Skin epidermis (tissue), 12 donors: ENCODE measurements around the gene CD79A.
A peak's percentile ranks its signal among the peaks of the same experiment; 100 is the strongest.

Experiments
- H3K27ac ChIP-seq, 21 experiments: fragments of 200-600 bp; sonication (generic) in 11 of 21; one replicate each; pipeline ENCODE4 v1.5.0; 2020; ENCODE audit warnings: mild to moderate bottlenecking in 3 of 21, inconsistent platforms in 2 of 21, moderate library complexity in 2 of 21
- H3K4me3 ChIP-seq, 7 experiments: fragments of 200-600 bp; sonication (generic) in 2 of 7; one replicate each; pipeline ENCODE4 v1.5.0; 2020; ENCODE audit warnings: inconsistent platforms in 2 of 7, mild to moderate bottlenecking in 2 of 7, moderate library complexity in 1 of 7

CD79A gene

DNA sequence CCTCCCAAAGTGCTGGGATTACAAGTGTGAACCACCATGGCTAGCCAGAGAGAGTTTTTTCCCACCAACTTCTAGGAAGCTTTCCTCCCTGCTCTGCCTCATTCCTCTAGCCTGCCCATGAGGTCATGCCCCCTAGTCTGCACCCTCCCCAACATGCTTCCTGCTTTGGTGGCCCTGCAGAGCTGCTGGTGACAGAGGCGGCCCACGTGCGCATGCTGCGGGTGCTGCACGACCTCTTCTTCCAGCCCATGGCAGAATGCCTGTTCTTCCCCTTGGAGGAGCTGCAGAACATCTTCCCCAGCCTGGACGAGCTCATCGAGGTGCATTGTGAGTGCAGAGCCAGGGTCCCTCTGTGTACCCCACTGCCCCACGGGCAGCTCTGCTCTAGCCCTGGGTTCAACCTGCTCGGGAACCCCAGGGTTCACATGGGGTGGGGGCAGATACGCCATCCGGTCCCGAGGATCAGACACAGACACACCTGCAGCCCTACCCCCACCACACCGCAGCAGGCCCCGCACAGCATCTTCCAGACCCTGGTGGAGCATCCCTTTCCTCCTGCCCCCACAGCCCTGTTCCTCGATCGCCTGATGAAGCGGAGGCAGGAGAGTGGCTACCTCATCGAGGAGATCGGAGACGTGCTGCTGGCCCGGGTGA is 24.8 kb downstream of the CD79A start:
- Histone ChIP-seq H3K4me3 (no peak overlapping the region), H3K27ac (no peak overlapping the region)

DNA sequence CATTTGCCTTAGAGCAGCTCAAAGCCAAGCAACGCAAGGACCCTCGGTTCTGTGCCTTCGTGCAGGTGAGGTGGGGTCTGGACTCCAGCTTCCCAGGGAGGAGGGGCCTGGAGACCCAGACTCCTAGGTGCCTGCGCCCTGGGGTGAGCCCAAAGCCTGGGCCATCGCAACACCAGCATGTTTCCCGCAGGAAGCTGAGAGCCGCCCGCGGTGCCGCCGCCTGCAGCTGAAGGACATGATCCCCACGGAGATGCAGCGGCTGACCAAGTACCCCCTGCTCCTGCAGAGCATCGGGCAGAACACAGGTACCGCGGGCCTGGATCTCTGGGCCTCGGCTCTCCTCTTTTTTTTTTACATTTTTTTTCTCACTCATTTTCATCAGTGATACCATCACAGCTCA is 25.5 kb downstream of the CD79A start:
- no peak overlapping the region for H3K4me3 ChIP-seq
- no peak overlapping the region for H3K27ac ChIP-seq

DNA sequence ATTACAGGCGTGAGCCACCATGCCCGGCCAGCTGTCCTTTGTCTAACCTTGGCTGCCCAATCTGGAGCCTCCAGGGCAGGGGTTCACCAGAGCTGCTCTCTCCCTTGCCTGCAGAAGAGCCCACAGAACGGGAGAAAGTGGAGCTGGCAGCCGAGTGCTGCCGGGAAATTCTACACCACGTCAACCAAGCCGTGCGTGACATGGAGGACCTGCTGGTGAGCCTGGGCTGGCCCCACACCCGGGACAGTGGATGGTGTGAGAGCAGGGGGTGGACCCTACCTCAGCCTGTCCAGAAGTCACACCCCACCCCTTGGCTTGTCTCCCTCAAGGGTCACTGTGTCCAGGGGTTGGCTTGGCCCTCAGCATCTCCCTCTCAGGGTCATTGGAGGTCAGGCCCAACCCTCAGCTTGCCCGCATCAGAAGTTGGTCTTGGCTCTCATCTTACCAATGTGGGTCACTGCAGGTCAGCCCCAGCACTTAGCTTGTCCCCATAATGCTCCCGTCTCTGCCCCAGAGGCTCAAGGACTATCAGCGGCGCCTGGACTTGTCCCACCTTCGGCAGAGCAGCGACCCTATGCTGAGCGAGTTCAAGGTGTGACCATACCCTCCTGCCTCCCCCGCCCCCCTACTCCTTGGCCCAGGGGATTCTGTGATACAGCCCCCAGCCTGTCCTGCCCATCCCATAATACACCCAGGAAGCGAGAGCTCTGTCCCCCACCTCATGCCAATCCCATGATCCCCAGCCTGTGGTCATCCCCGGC is 26.3 kb downstream of the CD79A start:
- Histone ChIP-seq H3K27ac (no peak overlapping the region), H3K4me3 (no peak overlapping the region)

DNA sequence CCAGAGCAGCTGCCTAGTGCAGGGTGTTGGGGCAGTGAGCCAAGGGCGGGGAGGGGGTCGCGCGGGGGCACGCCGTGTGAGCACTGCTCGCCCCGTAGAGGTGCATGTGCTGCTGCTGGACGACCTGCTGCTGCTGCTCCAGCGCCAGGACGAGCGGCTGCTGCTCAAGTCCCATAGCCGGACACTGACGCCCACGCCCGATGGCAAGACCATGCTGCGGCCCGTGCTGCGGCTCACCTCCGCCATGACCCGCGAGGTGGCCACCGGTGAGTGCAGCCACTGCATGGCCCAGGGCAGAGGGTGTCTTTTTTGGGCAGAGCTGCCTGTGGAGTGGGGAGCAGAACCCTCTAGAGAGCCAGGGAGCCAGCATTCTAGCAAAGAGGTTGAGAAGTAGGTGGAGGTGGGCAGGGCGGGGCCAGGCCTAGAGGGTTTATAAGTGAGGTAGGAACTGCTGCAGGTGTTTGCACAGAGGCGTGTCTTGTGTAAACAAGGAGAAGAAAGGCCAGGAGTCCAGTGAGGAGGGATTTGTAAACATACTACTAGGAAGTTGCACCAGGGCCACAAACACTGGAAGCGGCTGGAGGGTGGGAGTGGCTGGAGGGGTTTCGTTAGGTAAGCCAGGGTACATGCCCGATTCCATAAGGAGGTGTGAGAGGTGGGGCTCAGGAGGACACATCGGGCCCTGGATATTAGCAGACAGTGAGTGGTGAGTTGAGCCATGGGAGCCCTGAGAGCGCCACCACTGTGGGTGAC is 27.2 kb downstream of the CD79A start:
- Histone ChIP-seq H3K27ac (no peak overlapping the region), H3K4me3 (no peak overlapping the region)

DNA sequence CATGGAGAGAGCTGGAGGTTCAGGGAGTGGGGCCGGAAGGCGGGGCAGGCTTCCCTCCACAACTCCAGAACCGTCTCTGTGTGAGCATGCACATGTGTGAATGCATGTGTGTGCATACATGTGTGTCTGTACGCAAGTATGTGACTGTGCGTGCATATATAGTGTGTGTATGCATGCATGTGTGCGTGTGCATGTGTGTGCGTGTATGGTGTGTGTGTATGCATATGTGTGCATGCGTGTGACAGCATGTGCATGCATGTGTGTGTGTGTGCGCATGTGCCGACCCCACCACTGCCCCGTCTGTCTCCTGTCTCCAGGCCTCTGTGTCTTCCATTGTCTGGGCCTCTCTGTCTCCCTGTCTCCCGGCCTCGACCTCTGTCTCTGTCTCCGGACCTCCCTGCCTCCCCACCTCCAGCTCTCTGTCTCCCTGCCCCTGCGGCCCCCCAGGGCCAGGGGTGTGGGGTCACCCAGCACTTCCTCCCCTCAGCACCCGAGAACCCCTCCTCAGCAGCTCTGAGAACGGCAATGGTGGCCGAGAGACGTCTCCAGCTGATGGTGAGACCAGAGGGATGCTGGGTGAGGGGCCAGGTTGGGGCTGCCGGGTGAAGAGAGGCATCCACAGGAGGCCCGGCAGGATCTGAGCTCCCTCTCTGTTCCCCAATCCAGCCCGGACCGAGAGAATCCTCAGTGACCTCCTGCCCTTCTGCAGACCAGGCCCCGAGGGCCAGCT is 28.4 kb downstream of the CD79A start:
- H3K27ac ChIP-seq = no peak overlapping the region

DNA sequence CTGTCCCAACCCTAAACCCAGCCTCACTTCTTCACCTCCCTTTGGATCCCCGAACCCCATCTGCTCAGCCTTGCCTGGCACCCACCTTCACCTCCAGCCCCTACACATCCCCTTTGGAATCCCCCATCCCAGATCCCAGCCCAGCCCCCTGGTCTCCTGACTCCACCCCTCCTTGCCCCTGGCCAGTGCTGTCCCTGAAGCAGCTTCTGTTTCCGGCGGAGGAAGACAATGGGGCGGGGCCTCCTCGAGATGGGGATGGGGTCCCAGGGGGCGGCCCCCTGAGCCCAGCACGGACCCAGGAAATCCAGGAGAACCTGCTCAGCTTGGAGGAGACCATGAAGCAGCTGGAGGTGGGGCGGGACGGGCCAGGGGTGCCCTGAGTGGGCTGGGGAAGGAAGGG is 29.2 kb downstream of the CD79A start:
- Histone ChIP-seq H3K4me3 (no peak overlapping the region), H3K27ac (no peak overlapping the region)

More for the DNA sequence above, 28.4 kb downstream of the CD79A start:
- H3K4me3 ChIP-seq = no peak overlapping the region

DNA sequence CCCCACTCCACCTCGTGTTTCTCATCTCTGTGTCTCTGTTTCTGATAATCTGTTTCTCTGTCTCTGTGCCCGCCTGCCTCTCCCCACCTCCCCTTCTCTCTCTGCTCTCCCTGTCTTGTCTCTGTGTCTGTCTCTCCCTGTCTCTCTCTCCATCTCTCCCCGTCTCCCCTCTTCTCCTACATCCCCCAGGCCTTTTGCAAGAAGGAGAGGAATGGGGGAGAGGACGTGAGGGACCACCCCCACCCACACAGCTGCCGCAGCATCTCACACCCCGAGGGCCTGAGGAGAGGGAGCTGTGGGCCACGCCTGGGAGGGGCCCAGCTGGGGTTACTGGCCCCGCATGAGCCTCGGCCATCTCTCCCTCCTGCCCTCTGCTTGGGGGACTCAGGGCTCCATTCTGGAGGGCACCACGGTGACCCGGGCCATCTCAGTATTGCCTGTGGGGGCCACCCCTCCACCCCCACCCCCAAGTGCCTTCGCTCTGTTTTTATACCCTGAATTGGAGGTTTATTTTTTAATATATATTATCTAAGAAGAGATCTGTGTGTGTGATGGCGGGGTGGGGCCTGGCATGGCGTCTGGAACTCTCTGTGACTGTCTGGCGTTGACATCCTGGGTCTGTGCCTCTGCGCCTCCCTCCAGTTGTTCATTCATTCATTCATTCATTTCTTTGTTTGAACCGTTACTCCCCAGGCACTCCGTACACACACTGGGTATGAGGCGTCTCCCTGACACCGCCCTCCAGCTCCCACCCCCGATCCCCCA is 30.0 kb downstream of the CD79A start:
- no peak overlapping the region for H3K4me3 ChIP-seq
- no peak overlapping the region for H3K27ac ChIP-seq

DNA sequence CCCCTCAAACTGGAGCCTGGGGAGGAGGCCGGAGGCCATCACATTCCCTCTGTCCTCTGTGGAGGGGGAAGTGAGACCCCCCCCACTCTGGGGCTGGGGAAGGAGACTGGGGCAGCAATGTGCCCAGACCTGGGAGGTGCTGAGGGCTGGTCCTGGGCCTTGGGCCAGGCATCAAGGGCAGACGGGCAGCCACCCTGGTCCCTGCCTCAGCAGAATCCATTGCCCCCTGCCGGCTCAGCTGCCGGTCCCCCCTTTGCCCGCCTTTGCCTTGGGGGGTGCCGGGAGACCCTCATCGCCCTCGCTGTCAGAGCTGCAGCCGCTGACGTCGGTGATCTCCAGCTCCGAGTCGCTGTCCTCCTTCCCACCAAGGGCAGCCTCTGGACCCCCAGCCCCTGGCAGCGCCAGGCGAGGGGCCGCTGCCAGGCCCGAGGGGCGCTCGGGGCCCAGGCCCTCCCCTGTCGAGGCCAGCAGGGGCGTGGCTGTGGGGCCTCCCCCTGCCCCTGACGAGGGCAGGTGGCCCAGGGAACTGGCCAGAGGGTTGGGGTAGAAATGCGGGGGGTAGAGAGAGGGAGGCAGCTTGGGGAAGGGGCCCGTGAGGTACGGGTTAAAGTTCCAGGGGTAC is 31.0 kb downstream of the CD79A start:
- no peak overlapping the region for H3K27ac ChIP-seq
- no peak overlapping the region for H3K4me3 ChIP-seq

DNA sequence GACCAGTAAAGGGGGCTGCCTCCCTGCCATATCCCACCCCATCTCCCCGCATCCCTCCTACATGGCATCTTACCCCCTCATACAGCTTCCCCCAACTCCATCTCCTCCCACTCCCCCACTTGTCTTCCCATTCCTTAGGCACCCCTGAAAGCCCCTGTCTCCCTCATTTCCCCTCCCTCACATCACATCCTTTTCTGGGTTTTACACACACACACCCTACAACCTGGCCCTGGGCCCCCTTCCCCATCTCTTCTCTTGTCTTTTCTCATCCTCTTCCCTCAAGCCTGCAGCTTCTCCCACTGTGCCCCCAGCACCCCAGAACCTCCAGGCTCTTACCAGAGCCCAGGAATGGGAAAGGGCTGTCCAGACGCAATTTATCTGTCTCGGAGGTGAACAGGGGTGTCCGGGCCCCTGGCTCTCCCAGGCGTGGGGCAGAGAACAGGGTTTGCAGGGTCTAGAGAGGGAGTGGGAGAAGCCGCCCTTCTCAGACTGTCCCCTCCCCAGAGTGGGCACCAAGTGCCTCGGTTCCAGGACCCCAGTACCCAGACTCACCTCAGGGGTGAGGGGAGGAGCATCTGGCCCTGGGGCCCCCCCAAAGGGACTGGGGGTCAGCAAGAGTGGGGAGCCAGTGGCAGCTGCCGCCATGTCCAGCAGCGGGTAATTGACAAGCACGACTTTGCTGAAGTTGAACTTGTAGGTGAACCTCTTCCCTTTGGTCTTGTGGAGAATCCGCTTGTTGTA is 31.8 kb downstream of the CD79A start:
- no peak overlapping the region for H3K4me3 ChIP-seq
- H3K27ac ChIP-seq = no peak overlapping the region

DNA sequence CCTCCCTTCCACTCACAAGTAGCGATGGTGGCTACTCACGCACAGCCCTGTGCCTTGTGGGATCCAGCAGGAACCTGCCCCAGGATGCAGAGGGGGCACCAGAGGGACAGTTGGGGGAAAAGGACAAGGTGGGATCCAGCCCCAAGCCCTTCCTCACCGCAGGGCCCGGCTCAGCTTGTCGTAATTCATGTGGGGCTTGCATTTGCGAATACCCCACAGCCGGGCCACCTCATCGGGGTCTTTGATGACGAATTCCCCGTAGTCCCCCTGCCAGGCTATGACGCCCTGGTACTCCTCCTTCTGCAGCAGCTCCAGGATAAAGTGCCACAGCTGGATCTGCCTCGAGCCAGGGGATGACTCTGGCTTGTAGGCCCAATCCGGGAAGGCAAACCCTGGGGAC is 32.6 kb downstream of the CD79A start:
- H3K4me3 ChIP-seq = no peak overlapping the region
- H3K27ac ChIP-seq = no peak overlapping the region

DNA sequence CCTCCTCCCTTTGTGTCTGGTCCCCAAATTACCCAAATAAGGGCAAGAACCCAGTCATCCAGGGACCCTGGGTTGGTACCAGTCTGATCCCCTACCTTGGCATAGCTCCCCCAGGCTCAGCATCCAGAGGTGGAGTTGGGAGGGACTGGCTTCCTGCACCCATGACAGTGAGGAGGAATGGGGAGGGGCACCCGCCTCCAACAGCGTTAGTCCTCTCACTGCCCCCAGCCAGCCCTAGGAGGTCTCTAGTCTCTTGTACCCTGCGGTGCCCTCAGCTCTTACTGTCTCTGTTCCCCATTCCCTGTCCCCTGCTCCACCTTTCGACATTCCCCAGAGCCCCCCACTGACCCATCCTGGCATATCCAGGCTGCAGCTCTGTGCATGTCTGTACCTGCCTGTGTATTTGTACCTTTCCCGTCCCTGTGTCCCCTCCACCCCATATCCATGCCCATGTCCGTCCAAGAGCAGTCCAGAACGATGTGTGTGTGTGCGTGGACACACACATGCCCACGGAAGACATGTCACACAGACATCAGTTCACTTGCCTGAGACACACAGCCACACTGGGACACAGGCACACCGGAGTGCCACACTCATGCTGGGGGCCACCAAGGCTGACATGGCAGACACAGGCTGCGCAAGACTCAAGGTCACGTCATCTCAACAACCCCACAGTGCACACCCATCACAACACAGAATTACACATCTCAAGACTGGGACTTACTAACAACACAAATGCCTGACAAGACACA is 33.3 kb downstream of the CD79A start:
- Histone ChIP-seq H3K4me3 (no peak overlapping the region), H3K27ac (no peak overlapping the region)

DNA sequence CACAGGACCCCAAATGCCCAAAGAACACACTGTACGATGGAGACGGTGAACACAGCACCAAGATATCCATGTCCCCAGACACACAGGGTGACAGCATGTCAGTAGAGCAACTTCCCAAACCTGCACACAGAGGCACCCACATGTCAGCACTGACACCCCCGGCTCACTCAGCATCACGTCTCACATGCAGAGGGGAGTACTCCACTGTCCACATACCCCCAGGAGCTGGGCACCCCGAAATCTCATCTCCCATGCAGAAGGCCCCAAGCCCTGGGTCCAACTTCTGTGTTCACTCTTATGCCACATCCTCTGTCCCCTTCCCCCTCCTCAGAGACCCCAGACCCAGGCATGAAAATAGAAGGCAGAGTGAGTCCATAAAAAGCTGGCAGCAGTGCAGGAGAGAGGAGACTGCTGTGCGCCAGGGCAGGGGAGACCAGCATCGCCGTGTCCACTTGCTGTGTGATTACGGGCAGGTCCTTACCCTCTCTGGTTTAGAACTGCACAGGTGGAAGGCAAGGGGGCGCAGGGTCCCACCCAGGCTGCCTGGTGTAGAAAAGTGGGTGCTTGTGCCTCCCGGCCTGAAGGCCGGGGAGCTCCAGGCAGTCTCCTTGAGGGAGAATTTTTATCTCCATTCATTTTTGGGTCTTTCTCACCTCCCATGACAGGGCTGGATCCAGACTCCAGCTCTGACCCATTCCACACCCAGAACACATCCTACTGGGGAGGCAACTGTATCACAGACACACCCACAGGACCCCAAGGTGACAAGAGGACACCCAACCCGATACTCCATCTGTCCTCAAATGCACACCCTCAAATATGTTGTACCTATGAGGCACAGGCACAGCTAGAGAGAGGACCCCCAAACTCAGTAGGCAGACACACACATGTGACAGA is 34.2 kb downstream of the CD79A start:
- Histone ChIP-seq H3K27ac (no peak overlapping the region), H3K4me3 (peak overlapping the region in 1 of 7 experiments; percentile 15)

DNA sequence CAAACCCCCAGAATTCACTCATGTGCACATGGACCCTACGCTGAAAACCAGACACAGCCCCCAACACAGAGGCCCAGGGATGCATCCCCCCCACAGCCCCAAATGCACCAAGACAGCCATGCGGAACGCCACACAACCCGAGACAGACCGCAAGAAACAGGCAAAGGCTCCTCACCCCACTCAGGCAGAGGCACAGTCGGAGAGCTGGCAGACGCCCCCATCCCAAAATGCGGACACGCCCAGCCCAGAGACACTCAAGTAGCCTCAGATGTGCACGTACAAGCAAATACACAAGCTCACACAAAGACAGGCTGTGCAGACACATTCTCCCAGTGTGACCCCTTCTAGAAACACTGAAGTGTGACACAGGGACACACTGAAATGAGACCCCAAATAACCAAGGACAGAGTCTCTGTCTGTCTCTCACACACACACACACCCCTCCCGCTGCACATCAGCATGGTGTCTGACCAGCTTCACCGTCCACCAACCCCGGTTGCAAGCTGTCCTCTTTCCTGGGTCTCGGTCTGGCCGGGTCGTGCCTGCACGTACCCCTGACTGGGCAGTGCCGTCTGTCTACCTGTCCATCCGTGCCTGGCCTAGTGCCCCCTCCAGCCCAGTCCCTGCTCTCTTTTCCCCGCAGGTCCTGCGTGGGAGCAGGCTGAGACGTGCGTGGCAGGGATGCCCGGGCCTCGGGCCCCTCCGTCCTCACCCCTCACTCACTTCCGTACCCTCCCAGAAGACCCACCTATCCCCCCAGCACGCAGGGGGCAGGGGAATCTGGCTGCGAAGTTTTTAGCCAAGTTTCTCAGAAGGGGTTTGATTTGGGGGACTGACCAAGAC is 35.0 kb downstream of the CD79A start:
- H3K27ac ChIP-seq = no peak overlapping the region
- peak overlapping the region in 1 of 7 experiments; percentile 7 for H3K4me3 ChIP-seq

DNA sequence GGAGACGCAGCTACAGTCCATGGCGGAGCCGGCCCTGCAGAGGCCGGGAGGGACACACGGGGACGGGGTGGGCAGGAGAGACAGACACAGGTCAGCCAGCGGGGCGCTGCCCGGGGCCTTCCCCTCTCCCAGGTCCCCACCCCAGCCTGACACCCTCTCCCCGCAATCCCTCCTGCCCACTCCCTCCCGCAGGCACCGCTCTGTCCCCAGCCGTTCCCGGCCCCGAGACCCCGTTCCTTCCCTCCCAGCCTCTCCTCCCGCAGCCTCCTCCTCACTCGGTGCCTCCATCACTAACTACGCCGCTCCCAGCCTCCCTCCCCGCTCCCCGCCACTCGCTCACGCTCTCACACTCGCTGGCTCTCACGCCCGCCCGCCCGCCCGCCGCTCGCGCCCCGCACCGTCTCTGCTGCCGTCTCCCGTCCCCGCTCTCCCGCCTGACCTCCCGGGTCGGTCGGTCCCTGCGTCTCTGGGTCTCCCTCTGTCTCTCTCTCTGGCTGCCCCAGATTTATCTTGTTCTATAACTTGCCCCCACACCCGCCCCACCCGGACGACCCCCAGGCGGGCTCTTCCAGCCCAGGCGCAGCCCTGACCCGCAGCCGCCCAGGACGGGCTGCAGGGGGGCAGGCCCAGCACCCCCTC is 35.9 kb downstream of the CD79A start:
- Histone ChIP-seq H3K4me3 (no peak overlapping the region), H3K27ac (no peak overlapping the region)
